GM19467 (cell line): ENCODE results near the gene FBXO47.

Experiments
- ATAC-seq: cut with Tn5 transposase; IDR thresholded peaks from one replicate; pipeline ENCODE4 v1.9.1; 2021; ENCODE audit warnings: mild to moderate bottlenecking, moderate library complexity; ENCODE audit not compliant: unreplicated experiment

FBXO47 gene

DNA sequence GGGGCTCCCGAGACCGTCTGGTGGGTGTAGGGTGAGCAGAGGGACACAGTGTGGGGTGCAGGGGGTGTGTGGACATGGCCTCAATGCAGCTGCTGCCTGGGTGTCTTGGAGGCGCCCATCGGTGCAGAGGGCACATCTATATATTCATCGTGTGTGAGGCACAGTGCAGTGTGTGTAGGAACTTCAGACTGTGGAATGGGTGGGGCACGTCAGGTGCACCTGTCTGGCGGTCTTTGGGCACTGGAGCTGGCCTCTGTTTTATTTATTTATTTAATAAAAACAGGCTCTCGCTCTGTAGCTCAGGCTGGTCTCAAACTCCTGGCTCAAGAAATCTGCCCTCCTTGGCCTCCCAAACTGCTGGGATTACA is 80.6 kb downstream of the FBXO47 start:
- no peak for ATAC-seq
